OCI-LY1 (cell line): Measurements from ENCODE around the gene PRR18.

Experiments
- H2AFZ ChIP-seq: fragments of 200-600 bp; sonication (generic), shearing (Covaris generic); 2 replicates; pipeline ENCODE4 v1.6.0; 2014; ENCODE audit warnings: antibody characterized with exemption, mild to moderate bottlenecking, low read length
- H3F3A ChIP-seq: fragments of 200-600 bp; sonication (generic), shearing (Covaris generic); 2 replicates; pipeline ENCODE4 v1.6.0; 2014; ENCODE audit warnings: mild to moderate bottlenecking, antibody characterized with exemption, low read length, moderate library complexity; ENCODE audit not compliant: insufficient read depth
- H3K27ac ChIP-seq: fragments of 200-600 bp; sonication (generic); 2 replicates; pipeline ENCODE4 v1.5.1; 2014; ENCODE audit warnings: low read length, mixed run types, mild to moderate bottlenecking, low read depth; ENCODE audit not compliant: poor library complexity, severe bottlenecking
- H3K27me3 ChIP-seq: fragments of 200-600 bp; sonication (generic); 2 replicates; pipeline ENCODE4 v1.6.0; 2014; ENCODE audit warnings: antibody characterized with exemption, mild to moderate bottlenecking, low read length, moderate library complexity; ENCODE audit not compliant: insufficient read depth
- H3K36me3 ChIP-seq: fragments of 200-600 bp; sonication (generic); 2 replicates; pipeline ENCODE4 v1.6.1; 2014; ENCODE audit warnings: mild to moderate bottlenecking, antibody characterized with exemption, low read length, moderate library complexity, mixed read lengths; ENCODE audit not compliant: insufficient read depth
- H3K4me1 ChIP-seq: fragments of 200-600 bp; sonication (generic); 2 replicates; pipeline ENCODE4 v1.5.1; 2014; ENCODE audit warnings: mild to moderate bottlenecking, low read length, moderate library complexity; ENCODE audit not compliant: insufficient read depth, severe bottlenecking
- H3K4me2 ChIP-seq: fragments of 200-600 bp; sonication (generic), shearing (Covaris generic); 2 replicates; pipeline ENCODE4 v1.6.1; 2014; ENCODE audit warnings: low read length
- H3K4me3 ChIP-seq: fragments of 200-600 bp; sonication (generic); 2 replicates; pipeline ENCODE4 v1.5.1; 2014; ENCODE audit warnings: low read length, low read depth, mild to moderate bottlenecking, mixed read lengths; ENCODE audit not compliant: poor library complexity, severe bottlenecking
- H3K79me2 ChIP-seq: fragments of 200-600 bp; shearing (Covaris generic); 2 replicates; pipeline ENCODE4 v1.6.1; 2016; ENCODE audit warnings: mixed run types, low read length, mixed read lengths; ENCODE audit not compliant: insufficient read depth
- H3K9ac ChIP-seq: fragments of 200-600 bp; sonication (generic), shearing (Covaris generic); 2 replicates; pipeline ENCODE4 v1.6.1; 2014; ENCODE audit warnings: mild to moderate bottlenecking, low read length, mixed read lengths
- H3K9me2 ChIP-seq: fragments of 200-600 bp; sonication (generic), shearing (Covaris generic); 2 replicates; pipeline ENCODE4 v1.6.1; 2014; ENCODE audit warnings: low read depth, mild to moderate bottlenecking, low read length, mixed read lengths
- H3K9me3 ChIP-seq: fragments of 200-600 bp; shearing (Covaris generic); 2 replicates; pipeline ENCODE4 v1.6.1; 2014; ENCODE audit warnings: low read length, mixed read lengths
- H4K20me1 ChIP-seq: fragments of 200-600 bp; sonication (generic), shearing (Covaris generic); 2 replicates; pipeline ENCODE4 v1.6.0; 2016; ENCODE audit warnings: mild to moderate bottlenecking, low read length; ENCODE audit not compliant: insufficient read depth
- CTCF ChIP-seq: fragments of 200-600 bp; sonication (generic), shearing (Covaris generic); IDR thresholded peaks from 2 replicates; pipeline ENCODE4 v1.5.1; 2017; ENCODE audit warnings: mild to moderate bottlenecking, antibody characterized with exemption, low read length, moderate library complexity, mixed read lengths
- EZH2 ChIP-seq: fragments of 200-600 bp; sonication (generic), shearing (Covaris generic); IDR thresholded peaks from 2 replicates; pipeline ENCODE4 v1.8.0; 2017; ENCODE audit warnings: borderline replicate concordance, mixed run types, mild to moderate bottlenecking, antibody characterized with exemption, low read length, moderate library complexity, mixed read lengths

The PRR18 gene

DNA sequence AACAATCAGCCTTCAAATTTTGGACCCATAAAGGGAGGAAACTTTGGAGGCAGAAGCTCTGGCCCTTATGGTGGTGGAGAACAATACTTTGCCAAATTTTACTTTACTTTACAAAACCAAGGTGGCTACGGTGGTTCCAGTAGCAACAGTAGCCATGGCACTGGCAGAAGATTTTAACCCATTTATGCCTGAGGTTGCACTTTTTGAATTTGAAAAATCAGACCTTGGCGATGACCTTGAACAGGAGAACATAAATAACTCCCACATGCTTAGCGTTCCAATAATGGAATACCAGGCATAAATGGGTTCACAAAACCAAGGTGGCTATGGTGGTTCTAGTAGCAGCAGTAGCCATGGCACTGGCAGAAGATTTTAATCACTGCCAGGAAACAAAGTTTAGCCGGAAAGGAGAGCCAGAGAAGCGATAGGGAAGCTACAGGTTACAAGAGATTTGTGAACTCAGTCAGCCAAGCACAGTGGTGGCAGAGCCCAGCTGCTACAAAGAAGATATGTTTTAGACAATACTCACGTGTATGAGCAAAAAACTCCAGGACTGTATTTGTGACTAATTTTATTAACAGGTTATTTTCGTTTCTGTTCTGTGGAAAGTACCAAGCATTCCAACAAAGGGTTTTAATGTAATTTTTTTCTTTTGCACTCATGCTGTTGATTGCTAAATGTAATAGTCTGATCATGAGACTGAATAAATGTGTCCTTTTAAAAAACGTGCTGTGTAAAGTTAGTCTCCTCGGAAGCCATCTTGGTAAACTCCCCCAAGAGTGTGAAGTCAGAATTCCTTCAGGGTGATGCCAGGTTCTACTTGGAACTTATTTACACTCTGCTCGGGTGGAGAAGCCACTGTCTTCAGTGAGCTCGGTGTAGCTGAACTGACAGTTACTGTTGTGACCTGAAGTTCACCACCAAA lies 27.4 kb upstream of the PRR18 start:
- H3K27ac ChIP-seq = no peak overlapping the region
- H3K9me2 ChIP-seq = no peaks in the 10 kb centered on the region
- H4K20me1 ChIP-seq = 0 out of 2 replicates have a peak, but pooled peaks cover 3% of the 10 kb centered on the region
- H3K79me2 ChIP-seq = peaks cover 30% of the 10 kb centered on the region
- TF ChIP-seq EZH2 = no peak
- no peak for TF ChIP-seq CTCF
- H3F3A ChIP-seq = no peaks in the 10 kb centered on the region
- H3K4me2 ChIP-seq = no peak overlapping the region
- H3K9me3 ChIP-seq = no peaks in the 10 kb centered on the region
- no peak overlapping the region for H3K4me3 ChIP-seq
- no peaks in the 10 kb centered on the region for H3K27me3 ChIP-seq
- no peak overlapping the region for H3K9ac ChIP-seq
- peaks cover 40% of the 10 kb centered on the region; the same call in 1 of the 2 replicates for H3K36me3 ChIP-seq
- H2AFZ ChIP-seq = no peak overlapping the region
- H3K4me1 ChIP-seq = peaks cover 44% of the 10 kb centered on the region

DNA sequence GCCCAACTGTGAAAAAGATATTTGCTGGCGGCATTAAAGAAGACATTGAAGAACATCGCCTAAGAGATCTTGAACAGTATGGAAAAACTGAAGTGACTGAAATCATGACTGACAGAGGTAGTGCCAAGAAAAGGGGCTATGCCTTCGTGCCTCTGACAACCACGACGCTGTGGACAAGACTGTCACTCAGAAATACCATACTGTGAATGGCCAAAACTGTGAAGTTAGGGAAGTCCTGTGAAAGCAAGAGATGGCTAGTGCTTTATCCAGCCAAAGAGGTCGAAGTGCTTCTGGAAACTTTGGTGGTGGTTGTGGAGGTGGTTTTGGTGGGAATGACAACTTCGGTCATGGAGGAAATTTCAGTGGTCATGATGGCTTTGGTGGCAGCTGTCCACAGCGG lies 26.7 kb upstream of the PRR18 start:
- H3K4me2 ChIP-seq = no peak overlapping the region
- peaks cover 38% of the 10 kb centered on the region; the same call in 1 of the 2 replicates for H3K36me3 ChIP-seq
- H3K9me3 ChIP-seq = no peaks in the 10 kb centered on the region
- no peak overlapping the region for H2AFZ ChIP-seq
- H3K27me3 ChIP-seq = no peaks in the 10 kb centered on the region
- no peak for TF ChIP-seq CTCF
- no peak for TF ChIP-seq EZH2
- H3K27ac ChIP-seq = no peak overlapping the region
- no peak overlapping the region for H3K4me3 ChIP-seq
- H3F3A ChIP-seq = no peaks in the 10 kb centered on the region
- peaks cover 22% of the 10 kb centered on the region for H3K79me2 ChIP-seq
- H3K9ac ChIP-seq = no peak overlapping the region
- no peaks in the 10 kb centered on the region for H3K9me2 ChIP-seq
- 0 out of 2 replicates have a peak, but pooled peaks cover 3% of the 10 kb centered on the region for H4K20me1 ChIP-seq
- H3K4me1 ChIP-seq = peaks cover 36% of the 10 kb centered on the region

GRCh38 chr6:166333172-166333995 lies 25.2 kb upstream of the PRR18 start:
- Histone ChIP-seq H4K20me1 (0 out of 2 replicates have a peak, but pooled peaks cover 3% of the 10 kb centered on the region), H2AFZ (no peak overlapping the region), H3K9me2 (no peaks in the 10 kb centered on the region), H3K4me2 (peak overlapping the region; percentile 11; the same call in 1 of the 2 replicates), H3K9ac (no peak overlapping the region), H3K4me3 (no peak overlapping the region), H3K27ac (no peak overlapping the region), H3K79me2 (peaks cover 21% of the 10 kb centered on the region), H3K4me1 (peaks cover 34% of the 10 kb centered on the region), H3K27me3 (no peaks in the 10 kb centered on the region), H3K9me3 (no peaks in the 10 kb centered on the region), H3K36me3 (peaks cover 44% of the 10 kb centered on the region; the same call in 1 of the 2 replicates), H3F3A (no peaks in the 10 kb centered on the region)
- no peak for TF ChIP-seq EZH2
- TF ChIP-seq CTCF = no peak
